OCI-LY3 (cell line): ENCODE data around the gene GPR15LG.

Experiments
- CTCF ChIP-seq: fragments of 200-600, 300-600 bp; sonication (generic); IDR thresholded peaks from 2 replicates; pipeline ENCODE4 v1.5.1; 2014; ENCODE audit warnings: antibody characterized with exemption, low read length, low read depth
- EZH2phosphoT487 ChIP-seq: fragments of 200-600 bp; shearing (Covaris generic); IDR thresholded peaks from 2 replicates; pipeline ENCODE4 v1.6.1; 2018; ENCODE audit warnings: antibody characterized with exemption, mixed run types, low read depth

DNA sequence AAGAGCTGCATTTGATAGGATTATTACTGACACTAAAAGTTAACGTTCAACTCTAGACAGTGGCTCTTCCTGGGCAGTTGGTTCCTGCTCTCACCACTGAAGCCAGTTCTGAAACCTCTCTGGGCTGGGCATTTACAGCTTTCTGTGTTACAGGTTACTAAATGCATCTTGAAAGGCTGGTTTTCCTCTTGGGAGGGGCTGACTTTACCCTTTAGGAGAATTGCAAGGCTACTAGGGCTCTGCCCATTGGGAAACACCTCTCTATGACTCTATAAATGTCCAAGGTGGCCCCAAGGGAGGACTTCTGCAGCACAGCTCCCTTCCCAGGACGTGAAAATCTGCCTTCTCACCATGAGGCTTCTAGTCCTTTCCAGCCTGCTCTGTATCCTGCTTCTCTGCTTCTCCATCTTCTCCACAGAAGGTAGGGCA, at the start of gene GPR15LG:
- TF ChIP-seq CTCF (no peak), EZH2phosphoT487 (no peak)
